Stimulated activated naive B cell treated with anti-CD40 and anti-IgM and Interleukin-4, amounts not matched to agents 10 μg/mL and 1 μg/mL and 100 μg/mL, for 72 hours (primary cell): ENCODE measurements around the gene TPPP3.
A peak's percentile ranks its signal among the peaks of the same experiment; 100 is the strongest.

Source experiments
- ATAC-seq, 2 donors: fragments of 150-1000 bp; cut with Tn5 transposase; replicated peaks; 2 replicates each; pipeline ENCODE4 v1.10.0; 2021; ENCODE audit warnings: moderate library complexity in 1 of 2
- DNase-seq: peaks from one replicate; pipeline ENCODE4 v3.0.0; 2021
- H3K27ac Mint-ChIP-seq: one replicate; pipeline ENCODE4 v1.8.0; 2022; ENCODE audit warnings: mild to moderate bottlenecking, mixed read lengths
- H3K27me3 Mint-ChIP-seq, 2 donors: one replicate each; pipeline ENCODE4 v1.8.0; 2022; ENCODE audit warnings: mixed read lengths in 2 of 2
- H3K36me3 Mint-ChIP-seq, 2 donors: one replicate each; pipeline ENCODE4 v1.8.0; 2022; ENCODE audit warnings: mixed read lengths in 2 of 2, mild to moderate bottlenecking in 1 of 2
- H3K4me1 Mint-ChIP-seq, 2 donors: one replicate each; pipeline ENCODE4 v1.8.0; 2022; ENCODE audit warnings: mixed read lengths in 2 of 2, mild to moderate bottlenecking in 1 of 2
- H3K4me3 Mint-ChIP-seq, 2 donors: one replicate each; pipeline ENCODE4 v1.8.0; 2022; ENCODE audit warnings: mild to moderate bottlenecking in 2 of 2, mixed read lengths in 2 of 2, moderate library complexity in 1 of 2
- H3K9me3 Mint-ChIP-seq, 2 donors: one replicate each; pipeline ENCODE4 v1.8.0; 2022; ENCODE audit warnings: mixed read lengths in 2 of 2, mild to moderate bottlenecking in 1 of 2

The TPPP3 gene

GRCh38 chr16:67430977-67431774 lies 37.9 kb upstream of the TPPP3 start, which contains the start of gene HSD11B2:
Gene HSD11B2, plus strand, starts transcription at chr16:67431121. Its CDS starts 128 bp downstream, at chr16:67431249.
- peaks cover 35 to 36% of the 10 kb centered on the region in 2 donors for H3K27me3 Mint-ChIP-seq
- ATAC-seq = peak; percentile 30 to 38
- peaks cover 35 to 53% of the 10 kb centered on the region in 2 donors for H3K4me1 Mint-ChIP-seq
- H3K9me3 Mint-ChIP-seq = no peaks in the 10 kb centered on the region
- H3K36me3 Mint-ChIP-seq = peaks cover 9 to 21% of the 10 kb centered on the region in 2 donors
- H3K27ac Mint-ChIP-seq = no peak within 1 kb of the TSS
- peak within 1 kb of the TSS; percentile 84 to 85 for H3K4me3 Mint-ChIP-seq
- DNase-seq = no peak

DNA sequence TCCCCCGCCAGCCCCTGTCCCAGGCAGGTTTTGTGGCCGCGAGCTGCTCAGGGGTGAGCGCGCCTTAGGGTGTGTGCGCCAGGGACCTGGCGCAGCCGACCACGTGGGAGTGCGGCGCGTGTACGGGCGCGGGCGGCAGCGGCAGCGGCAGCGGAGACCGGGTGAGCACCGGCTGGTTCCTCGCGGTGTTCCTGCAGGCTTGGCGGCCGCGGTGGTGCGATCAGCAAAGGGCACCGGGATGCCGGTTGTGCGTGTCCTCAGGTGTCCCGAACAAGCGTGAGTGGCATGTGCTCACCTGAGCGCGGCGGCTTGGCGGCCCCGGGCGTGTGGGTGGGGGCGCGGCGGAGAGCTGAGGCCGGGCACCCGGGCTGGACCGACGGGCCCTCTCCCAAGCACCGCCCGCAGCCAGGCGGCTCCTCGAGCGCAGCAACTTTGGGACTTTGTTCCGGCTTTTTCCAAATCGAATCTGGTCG lies 37.2 kb upstream of the TPPP3 start:
- Mint-ChIP-seq H3K27ac (no peak overlapping the region), H3K9me3 (no peaks in the 10 kb centered on the region), H3K4me3 (peak overlapping the region; percentile 84 to 85), H3K36me3 (peaks cover 9 to 17% of the 10 kb centered on the region in 2 donors), H3K4me1 (peaks cover 32 to 46% of the 10 kb centered on the region in 2 donors), H3K27me3 (peaks cover 35 to 36% of the 10 kb centered on the region in 2 donors)
- ATAC-seq (peak; percentile 12 to 14), DNase-seq (no peak)

GRCh38 chr16:67429799-67430503 lies 36.7 kb upstream of the TPPP3 start:
- ATAC-seq (no peak), DNase-seq (no peak)
- Mint-ChIP-seq H3K36me3 (peaks cover 9 to 16% of the 10 kb centered on the region in 2 donors), H3K4me1 (peaks cover 27 to 41% of the 10 kb centered on the region in 2 donors), H3K27me3 (peaks cover 38 to 42% of the 10 kb centered on the region in 2 donors), H3K27ac (no peak overlapping the region), H3K9me3 (no peaks in the 10 kb centered on the region), H3K4me3 (peak overlapping the region; percentile 84 to 85)

DNA sequence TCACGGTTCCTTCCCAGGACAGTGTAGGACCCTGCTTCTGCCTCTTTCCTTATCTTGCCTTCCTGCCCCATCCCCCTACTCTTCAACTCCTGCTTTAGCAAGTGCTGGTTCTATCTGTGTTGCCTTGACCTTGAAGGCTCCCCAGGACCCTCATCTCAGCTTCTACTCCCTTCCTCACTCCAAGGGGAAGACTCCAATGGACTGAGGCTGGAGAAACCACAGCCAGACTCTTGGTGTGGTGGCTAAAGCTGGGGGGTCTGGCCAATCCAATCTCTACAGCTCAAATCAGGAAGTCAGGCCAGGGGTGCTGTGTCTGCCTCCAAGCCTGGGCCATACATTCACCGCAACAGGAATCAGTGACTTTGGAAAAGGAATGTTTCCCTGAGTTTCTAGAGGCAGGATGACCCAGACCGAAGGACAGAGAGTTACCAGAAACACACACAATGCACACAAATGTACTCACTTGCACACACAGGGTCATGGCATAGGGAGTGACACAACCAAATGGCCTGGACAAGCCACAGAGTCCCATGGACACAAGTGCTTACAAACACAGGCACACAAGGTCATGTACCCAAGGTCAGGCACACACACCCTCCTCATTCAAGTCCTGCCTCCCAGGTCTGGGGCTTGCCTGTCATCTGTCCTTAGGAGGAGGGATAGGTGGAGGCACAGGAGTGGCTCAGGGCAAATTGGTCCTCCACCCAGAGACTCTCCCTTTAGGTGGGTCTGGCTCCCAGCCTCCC lies 35.9 kb upstream of the TPPP3 start:
- H3K4me1 Mint-ChIP-seq = peaks cover 23 to 33% of the 10 kb centered on the region in 2 donors
- H3K27me3 Mint-ChIP-seq = peaks cover 42 to 47% of the 10 kb centered on the region in 2 donors
- H3K4me3 Mint-ChIP-seq = peak overlapping the region; percentile 54 to 55
- DNase-seq (no peak), ATAC-seq (no peak)
- H3K36me3 Mint-ChIP-seq = peaks cover 7 to 15% of the 10 kb centered on the region in 2 donors
- no peak overlapping the region for H3K27ac Mint-ChIP-seq
- no peaks in the 10 kb centered on the region for H3K9me3 Mint-ChIP-seq

DNA sequence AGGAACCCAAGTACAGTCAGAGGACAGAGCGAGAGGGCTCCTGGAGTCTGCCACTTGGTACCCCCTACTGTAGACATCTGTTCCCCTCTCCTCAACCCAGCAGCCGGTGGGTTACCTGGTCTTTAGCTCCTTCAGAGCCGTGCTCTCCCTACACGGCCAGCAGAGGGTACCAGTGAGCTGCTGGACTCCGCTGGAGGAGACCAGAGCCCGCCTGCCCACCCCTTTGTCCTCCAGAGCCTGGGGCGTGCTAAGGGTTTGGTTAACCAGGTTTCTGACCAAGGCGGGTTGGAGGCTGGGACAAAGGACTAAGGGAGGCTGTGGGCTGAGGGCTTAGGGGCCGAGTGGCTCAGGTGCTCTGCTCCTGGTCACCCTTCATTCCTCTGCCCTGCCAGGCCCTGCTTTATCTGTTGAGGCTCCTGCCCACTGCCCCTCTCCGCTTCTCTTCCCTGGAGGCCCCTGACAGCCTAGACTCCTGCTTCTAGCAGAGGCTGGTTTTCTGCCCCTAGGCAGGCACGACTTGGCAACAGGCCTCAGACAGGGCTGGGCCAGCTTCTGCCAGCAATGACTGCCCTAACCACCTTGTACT lies 34.9 kb upstream of the TPPP3 start:
- peaks cover 19 to 27% of the 10 kb centered on the region in 2 donors for H3K4me1 Mint-ChIP-seq
- ATAC-seq (peak; percentile 72 to 74), DNase-seq (peak; percentile 46)
- H3K9me3 Mint-ChIP-seq = no peaks in the 10 kb centered on the region
- peaks cover 2 to 7% of the 10 kb centered on the region in 2 donors for H3K36me3 Mint-ChIP-seq
- H3K27ac Mint-ChIP-seq = no peak overlapping the region
- H3K27me3 Mint-ChIP-seq = peaks cover 41 to 53% of the 10 kb centered on the region in 2 donors
- H3K4me3 Mint-ChIP-seq = no peak overlapping the region

GRCh38 chr16:67426950-67427349 lies 33.7 kb upstream of the TPPP3 start:
- no peak for DNase-seq
- Mint-ChIP-seq H3K27me3 (peaks cover 33 to 57% of the 10 kb centered on the region in 2 donors), H3K4me3 (no peak overlapping the region)

DNA sequence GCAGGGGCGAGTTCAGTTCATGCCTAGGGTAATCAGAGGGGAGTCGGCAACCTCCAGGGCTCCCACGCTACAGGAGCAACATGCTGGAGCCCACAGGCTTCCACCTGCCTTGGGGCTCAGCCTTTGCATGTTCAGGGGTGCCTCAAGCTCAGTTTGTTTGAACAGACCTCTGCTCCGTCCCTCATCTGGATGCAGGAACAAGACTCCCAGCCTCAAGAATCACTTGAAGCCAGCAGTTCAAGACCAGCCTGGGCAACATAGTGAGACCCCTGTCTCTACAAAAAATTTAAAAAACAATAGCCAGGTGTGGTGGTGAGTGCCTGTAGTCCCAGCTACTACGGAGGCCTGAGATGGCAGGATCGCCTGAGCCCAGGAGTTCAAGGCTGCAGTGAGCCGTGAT lies 32.7 kb upstream of the TPPP3 start:
- Mint-ChIP-seq H3K27ac (no peak overlapping the region), H3K27me3 (peaks cover 33 to 57% of the 10 kb centered on the region in 2 donors), H3K9me3 (no peaks in the 10 kb centered on the region), H3K36me3 (no peaks in the 10 kb centered on the region), H3K4me3 (no peak overlapping the region), H3K4me1 (peaks cover 7 to 8% of the 10 kb centered on the region in 2 donors)
- ATAC-seq (no peak), DNase-seq (no peak)

More at GRCh38 chr16:67426950-67427349, 33.7 kb upstream of the TPPP3 start:
- no peaks in the 10 kb centered on the region for H3K36me3 Mint-ChIP-seq
- no peak overlapping the region for H3K27ac Mint-ChIP-seq
- H3K4me1 Mint-ChIP-seq = peaks cover 11 to 14% of the 10 kb centered on the region in 2 donors
- no peak for ATAC-seq
- no peaks in the 10 kb centered on the region for H3K9me3 Mint-ChIP-seq

GRCh38 chr16:67425580-67425979 lies 32.3 kb upstream of the TPPP3 start:
- no peaks in the 10 kb centered on the region for H3K36me3 Mint-ChIP-seq
- H3K27ac Mint-ChIP-seq = no peak overlapping the region
- H3K4me1 Mint-ChIP-seq = peaks cover 6 to 8% of the 10 kb centered on the region in 2 donors
- no peak for ATAC-seq
- no peak overlapping the region for H3K4me3 Mint-ChIP-seq
- DNase-seq = no peak
- peaks cover 33 to 56% of the 10 kb centered on the region in 2 donors for H3K27me3 Mint-ChIP-seq
- H3K9me3 Mint-ChIP-seq = no peaks in the 10 kb centered on the region

DNA sequence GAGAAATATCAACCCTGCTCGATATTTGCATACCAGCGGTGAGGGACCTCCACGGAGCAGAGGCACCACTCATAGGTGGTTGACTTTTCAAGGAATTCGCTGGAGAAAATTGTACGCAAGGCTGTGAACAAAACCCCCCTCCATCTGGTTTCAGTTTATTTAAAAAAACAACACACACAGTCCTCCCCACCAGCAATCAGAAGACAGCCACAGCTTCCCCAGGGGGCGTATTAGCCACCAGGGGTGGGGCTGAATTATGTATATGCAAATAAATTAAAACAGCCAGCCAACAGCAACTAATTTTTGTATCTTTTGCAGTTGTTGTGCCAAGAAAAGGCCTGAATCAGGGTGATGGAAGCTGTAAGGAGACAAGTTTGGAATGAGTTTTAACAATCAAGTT lies 31.8 kb upstream of the TPPP3 start:
- no peaks in the 10 kb centered on the region for H3K9me3 Mint-ChIP-seq
- peaks cover 1 to 4% of the 10 kb centered on the region in 2 donors for H3K4me1 Mint-ChIP-seq
- DNase-seq = no peak
- no peaks in the 10 kb centered on the region for H3K36me3 Mint-ChIP-seq
- no peak for ATAC-seq
- no peak overlapping the region for H3K27ac Mint-ChIP-seq
- no peak overlapping the region for H3K4me3 Mint-ChIP-seq
- H3K27me3 Mint-ChIP-seq = peaks cover 28 to 51% of the 10 kb centered on the region in 2 donors

DNA sequence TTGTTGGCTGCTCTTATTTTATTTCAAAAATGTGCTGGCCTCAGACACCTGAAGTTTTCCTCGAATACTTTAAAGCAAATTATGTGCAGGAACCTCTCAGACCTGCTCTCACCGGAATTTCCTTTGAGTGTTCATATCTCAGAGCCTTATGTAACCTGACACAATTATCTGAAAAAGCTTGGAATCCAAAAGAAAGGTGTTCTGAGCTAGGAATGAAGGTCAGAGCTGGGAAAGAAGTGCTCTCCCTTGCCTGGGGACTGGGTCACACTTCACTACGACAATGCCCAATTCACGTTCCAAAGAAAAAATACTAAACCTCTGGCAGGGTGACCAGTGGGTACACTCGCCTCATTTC lies 30.9 kb upstream of the TPPP3 start:
- H3K4me1 Mint-ChIP-seq = peaks cover 0 to 4% of the 10 kb centered on the region in 2 donors
- ATAC-seq (no peak), DNase-seq (no peak)
- H3K4me3 Mint-ChIP-seq = no peak overlapping the region
- peaks cover 28 to 51% of the 10 kb centered on the region in 2 donors for H3K27me3 Mint-ChIP-seq
- no peak overlapping the region for H3K27ac Mint-ChIP-seq
- H3K9me3 Mint-ChIP-seq = no peaks in the 10 kb centered on the region
- no peaks in the 10 kb centered on the region for H3K36me3 Mint-ChIP-seq

DNA sequence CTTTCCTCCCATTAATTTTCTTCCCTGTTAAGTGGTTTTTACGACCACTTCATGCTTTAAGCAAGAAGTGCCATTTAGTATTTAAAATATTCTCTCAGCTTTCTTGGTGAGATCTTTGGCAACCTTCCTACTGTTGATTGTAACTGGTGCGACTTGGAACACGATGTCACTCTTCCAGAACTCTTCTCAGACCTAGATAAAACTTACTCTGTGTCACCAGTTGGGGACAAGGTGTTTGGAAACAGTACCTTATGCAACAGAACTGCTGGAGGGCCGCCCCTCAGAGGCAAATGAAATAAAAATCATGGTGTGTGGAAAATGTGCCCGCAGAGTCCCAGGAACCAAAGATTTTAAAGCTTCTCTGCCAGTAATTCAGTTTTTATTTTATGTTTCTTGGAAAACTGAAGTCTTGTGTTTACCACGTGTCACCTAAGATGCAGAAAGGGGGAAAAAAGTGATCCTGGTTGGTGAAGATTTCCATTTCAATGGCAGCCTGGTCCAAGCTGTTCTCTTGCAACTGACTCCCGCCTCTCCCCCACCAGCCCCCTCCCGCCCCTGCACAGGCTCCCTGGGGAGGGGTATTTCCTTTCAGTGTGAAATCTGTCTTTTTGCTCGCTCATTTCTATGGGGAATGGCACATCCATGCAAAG lies 30.4 kb upstream of the TPPP3 start:
- peaks cover 24 to 48% of the 10 kb centered on the region in 2 donors for H3K27me3 Mint-ChIP-seq
- no peak overlapping the region for H3K27ac Mint-ChIP-seq
- ATAC-seq (no peak), DNase-seq (no peak)
- no peak overlapping the region for H3K4me3 Mint-ChIP-seq
- no peaks in the 10 kb centered on the region for H3K9me3 Mint-ChIP-seq
- peaks cover 0 to 4% of the 10 kb centered on the region in 2 donors for H3K4me1 Mint-ChIP-seq
- no peaks in the 10 kb centered on the region for H3K36me3 Mint-ChIP-seq

DNA sequence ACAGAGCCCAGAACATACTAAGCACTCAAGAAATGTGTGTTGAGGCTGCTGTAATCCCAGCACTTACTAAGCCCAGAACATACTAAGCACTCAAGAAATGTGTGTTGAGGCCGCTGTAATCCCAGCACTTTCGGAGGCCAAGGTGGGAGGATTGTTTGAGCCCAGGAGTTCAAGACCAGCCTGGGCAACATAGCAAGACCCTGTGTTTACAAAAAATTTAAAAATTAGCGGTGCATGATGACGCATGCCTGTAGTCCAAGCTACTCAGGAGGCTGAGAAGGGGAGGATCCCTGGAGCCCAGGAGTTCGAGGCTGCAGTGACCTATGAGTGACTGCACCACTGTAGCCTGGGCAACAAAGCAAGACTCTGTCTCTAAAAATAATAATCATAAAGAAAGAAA lies 29.7 kb upstream of the TPPP3 start:
- H3K9me3 Mint-ChIP-seq = no peaks in the 10 kb centered on the region
- H3K4me1 Mint-ChIP-seq = peaks cover 0 to 2% of the 10 kb centered on the region in 2 donors
- H3K27ac Mint-ChIP-seq = no peak overlapping the region
- peaks cover 24 to 48% of the 10 kb centered on the region in 2 donors for H3K27me3 Mint-ChIP-seq
- no peak for ATAC-seq
- no peaks in the 10 kb centered on the region for H3K36me3 Mint-ChIP-seq
- no peak for DNase-seq
- no peak overlapping the region for H3K4me3 Mint-ChIP-seq

DNA sequence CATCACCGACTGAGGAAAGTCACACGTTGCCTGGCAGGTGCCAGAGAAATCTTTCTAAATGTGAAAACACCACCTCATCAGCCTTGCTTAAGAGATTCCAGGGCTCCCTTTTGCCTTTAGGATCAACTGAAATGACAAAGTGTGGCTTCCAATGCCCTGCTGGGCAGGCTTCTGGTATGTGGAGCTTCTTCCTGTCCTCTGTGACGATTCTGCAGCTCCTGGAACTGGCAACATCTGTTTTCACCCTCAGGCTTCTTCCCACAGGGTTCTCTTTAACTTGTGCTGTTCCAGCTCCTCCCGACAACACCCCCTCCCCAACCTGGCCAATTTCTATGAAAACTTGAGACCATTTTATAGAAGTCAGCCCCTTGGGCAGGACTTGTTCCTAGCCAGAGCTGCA lies 27.7 kb upstream of the TPPP3 start:
- DNase-seq = no peak
- no peak for ATAC-seq
- Mint-ChIP-seq H3K36me3 (no peaks in the 10 kb centered on the region), H3K9me3 (no peaks in the 10 kb centered on the region), H3K27ac (no peak overlapping the region), H3K4me1 (peaks cover 4 to 6% of the 10 kb centered on the region in 2 donors), H3K4me3 (no peak overlapping the region), H3K27me3 (peaks cover 22 to 49% of the 10 kb centered on the region in 2 donors)
